ENCODE measurements around the gene XRCC1. TPM values are rescaled to one million over a fixed set of nuclear protein-coding genes. Genes with fewer than 3 reads are reported as not detected.

The XRCC1 gene
- total and polyA plus RNA-seq, 9 of the 15 experiments (the other 6 are each of a cell fraction or from before 2014, with no cell fraction given), result 1.5 to 36.9 (median 24.9) TPM

- 0 out of 2 replicates have a peak, but pooled peaks have one; percentile 37 for TF ChIP-seq CREB3L1 (IDR thresholded peaks at IDR 0.05; ENCODE audit: borderline replicate concordance, low read depth)
- TF ChIP-seq SRSF1 (IDR thresholded peaks at IDR 0.05; ENCODE audit: low read depth, low read length), result no peak
- no peak; the same call in 1 of the 2 replicates for TF ChIP-seq NBN (IDR thresholded peaks at IDR 0.05; ENCODE audit: low read depth)
- no peak for TF ChIP-seq ZNF217 (CRISPR knock-in tag; IDR thresholded peaks at IDR 0.05)
- TF ChIP-seq EWSR1 (IDR thresholded peaks at IDR 0.05; ENCODE audit: borderline replicate concordance, low read depth, partially characterized antibody), result no peak
- no peak for TF ChIP-seq CGGBP1 (CRISPR knock-in tag; IDR thresholded peaks at IDR 0.05)
- no peak for TF ChIP-seq CBX1 (IDR thresholded peaks at IDR 0.05; ENCODE audit: low read depth)
- peak; percentile 46 for TF ChIP-seq POLR2B (IDR thresholded peaks at IDR 0.05; ENCODE audit: low read depth, partially characterized antibody)
- no peak for TF ChIP-seq HINFP (tag; conservative IDR thresholded peaks at IDR 0.05; ENCODE audit: low read depth)
- TF ChIP-seq TARDBP (IDR thresholded peaks at IDR 0.05), result peak; percentile 81; the same call in 1 of the 2 replicates
- TF ChIP-seq, protein P1, sequence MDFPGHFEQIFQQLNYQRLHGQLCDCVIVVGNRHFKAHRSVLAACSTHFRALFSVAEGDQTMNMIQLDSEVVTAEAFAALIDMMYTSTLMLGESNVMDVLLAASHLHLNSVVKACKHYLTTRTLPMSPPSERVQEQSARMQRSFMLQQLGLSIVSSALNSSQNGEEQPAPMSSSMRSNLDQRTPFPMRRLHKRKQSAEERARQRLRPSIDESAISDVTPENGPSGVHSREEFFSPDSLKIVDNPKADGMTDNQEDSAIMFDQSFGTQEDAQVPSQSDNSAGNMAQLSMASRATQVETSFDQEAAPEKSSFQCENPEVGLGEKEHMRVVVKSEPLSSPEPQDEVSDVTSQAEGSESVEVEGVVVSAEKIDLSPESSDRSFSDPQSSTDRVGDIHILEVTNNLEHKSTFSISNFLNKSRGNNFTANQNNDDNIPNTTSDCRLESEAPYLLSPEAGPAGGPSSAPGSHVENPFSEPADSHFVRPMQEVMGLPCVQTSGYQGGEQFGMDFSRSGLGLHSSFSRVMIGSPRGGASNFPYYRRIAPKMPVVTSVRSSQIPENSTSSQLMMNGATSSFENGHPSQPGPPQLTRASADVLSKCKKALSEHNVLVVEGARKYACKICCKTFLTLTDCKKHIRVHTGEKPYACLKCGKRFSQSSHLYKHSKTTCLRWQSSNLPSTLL (IDR thresholded peaks at IDR 0.05), result no peak
- no peak for TF ChIP-seq ZNF263 (CRISPR knock-in tag; IDR thresholded peaks at IDR 0.05; ENCODE audit: borderline replicate concordance)
- TF ChIP-seq CBFA2T2 (conservative IDR thresholded peaks at IDR 0.05), result no peak
- TF ChIP-seq ZNF695 (CRISPR knock-in tag; IDR thresholded peaks at IDR 0.05), result no peak
- TF ChIP-seq TAF1 (IDR thresholded peaks at IDR 0.05; ENCODE audit: control insufficient read depth, extremely low read depth, insufficient read depth, low read length, severe bottlenecking), result no peak
- no peak for TF ChIP-seq ZSCAN29 (IDR thresholded peaks at IDR 0.05)
- TF ChIP-seq, protein P2, sequence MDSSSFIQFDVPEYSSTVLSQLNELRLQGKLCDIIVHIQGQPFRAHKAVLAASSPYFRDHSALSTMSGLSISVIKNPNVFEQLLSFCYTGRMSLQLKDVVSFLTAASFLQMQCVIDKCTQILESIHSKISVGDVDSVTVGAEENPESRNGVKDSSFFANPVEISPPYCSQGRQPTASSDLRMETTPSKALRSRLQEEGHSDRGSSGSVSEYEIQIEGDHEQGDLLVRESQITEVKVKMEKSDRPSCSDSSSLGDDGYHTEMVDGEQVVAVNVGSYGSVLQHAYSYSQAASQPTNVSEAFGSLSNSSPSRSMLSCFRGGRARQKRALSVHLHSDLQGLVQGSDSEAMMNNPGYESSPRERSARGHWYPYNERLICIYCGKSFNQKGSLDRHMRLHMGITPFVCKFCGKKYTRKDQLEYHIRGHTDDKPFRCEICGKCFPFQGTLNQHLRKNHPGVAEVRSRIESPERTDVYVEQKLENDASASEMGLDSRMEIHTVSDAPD (CRISPR knock-in tag; IDR thresholded peaks at IDR 0.05), result no peak
- no peak for TF ChIP-seq SMARCA4 (IDR thresholded peaks at IDR 0.05)
- no peak for TF ChIP-seq LCOR (CRISPR knock-in tag; IDR thresholded peaks at IDR 0.05)
- no peak for TF ChIP-seq TEAD1 (CRISPR knock-in tag; IDR thresholded peaks at IDR 0.05)
- no peak for TF ChIP-seq PHB2 (IDR thresholded peaks at IDR 0.05; ENCODE audit: low read depth)
- no peak for TF ChIP-seq ZNF239 (CRISPR knock-in tag; IDR thresholded peaks at IDR 0.05)
These were observed 42.3 kb downstream of the XRCC1 start, which contains the start of gene ZNF575 (continued) for GRCh38 chr19:43532962-43533545.
